22Rv1 (cell line): Measurements from ENCODE around the gene LTBP2.

ENCODE experiments used
- ZFX ChIP-seq: fragments of 450-650 bp; IDR thresholded peaks from 2 replicates; pipeline ENCODE4 v1.6.1; 2017; ENCODE audit warnings: antibody characterized with exemption, borderline replicate concordance
- TF ChIP-seq, protein P1 (sequence below): fragments of 450-650 bp; IDR thresholded peaks from 2 replicates; pipeline ENCODE4 v1.5.1; 2017; ENCODE audit warnings: mild to moderate bottlenecking

DNA sequence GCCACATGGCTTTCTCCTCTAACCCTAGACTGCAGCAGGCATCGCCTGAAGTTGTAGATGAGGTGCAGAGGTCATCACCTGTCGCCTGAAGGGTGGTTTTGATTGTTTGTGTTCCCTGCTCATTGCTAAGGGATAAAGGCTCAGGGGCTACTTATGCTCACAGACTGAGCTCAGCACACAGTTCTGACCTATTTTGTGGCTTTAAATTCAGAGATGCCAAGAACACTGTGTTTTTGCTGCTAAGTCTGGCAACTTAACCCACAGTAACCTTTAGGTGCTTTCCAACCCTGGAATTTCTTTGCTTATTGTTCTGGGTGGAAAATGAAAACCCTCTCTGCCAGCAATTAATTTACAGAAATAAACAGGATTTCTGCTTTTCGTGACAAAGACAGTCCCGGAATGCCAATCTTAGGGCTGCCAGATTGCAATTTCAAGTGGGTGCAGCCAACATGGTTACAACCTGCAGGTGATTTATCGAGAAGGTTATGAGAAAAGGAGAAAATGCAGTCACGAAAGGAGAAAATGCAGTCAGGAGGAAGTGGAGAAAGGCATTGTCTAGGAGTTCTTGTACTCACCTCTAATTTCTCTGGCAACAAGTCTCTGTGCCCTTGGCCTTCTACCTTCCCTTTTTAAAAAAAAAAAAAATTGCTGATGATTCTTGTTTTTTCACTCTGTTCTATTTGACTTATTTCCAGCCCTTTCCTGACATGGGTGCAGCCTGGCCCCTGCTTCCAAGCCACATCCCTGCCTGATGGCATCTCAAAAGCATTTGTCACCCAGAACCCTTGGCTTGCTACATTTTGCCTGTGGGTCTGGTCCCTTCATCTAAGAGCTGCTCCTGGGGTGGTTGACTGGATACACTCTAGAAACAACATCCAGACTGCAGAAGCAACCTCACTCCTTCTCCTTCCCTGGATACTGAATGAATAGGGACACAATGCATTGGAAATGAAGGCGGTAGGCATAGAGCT lies 142.2 kb downstream of the LTBP2 start:
- TF ChIP-seq, protein P1, sequence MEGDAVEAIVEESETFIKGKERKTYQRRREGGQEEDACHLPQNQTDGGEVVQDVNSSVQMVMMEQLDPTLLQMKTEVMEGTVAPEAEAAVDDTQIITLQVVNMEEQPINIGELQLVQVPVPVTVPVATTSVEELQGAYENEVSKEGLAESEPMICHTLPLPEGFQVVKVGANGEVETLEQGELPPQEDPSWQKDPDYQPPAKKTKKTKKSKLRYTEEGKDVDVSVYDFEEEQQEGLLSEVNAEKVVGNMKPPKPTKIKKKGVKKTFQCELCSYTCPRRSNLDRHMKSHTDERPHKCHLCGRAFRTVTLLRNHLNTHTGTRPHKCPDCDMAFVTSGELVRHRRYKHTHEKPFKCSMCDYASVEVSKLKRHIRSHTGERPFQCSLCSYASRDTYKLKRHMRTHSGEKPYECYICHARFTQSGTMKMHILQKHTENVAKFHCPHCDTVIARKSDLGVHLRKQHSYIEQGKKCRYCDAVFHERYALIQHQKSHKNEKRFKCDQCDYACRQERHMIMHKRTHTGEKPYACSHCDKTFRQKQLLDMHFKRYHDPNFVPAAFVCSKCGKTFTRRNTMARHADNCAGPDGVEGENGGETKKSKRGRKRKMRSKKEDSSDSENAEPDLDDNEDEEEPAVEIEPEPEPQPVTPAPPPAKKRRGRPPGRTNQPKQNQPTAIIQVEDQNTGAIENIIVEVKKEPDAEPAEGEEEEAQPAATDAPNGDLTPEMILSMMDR: no peak
- TF ChIP-seq ZFX: no peak
